NCI-H774 (cell line): ENCODE measurements around the gene BOD1L2.

Experiments used
- DNase-seq: peaks from one replicate; lab custom pipeline; 2025; lab: John Stamatoyannopoulos, UW

The BOD1L2 gene

GRCh38 chr18:57150081-57150480 lies 3.2 kb downstream of the BOD1L2 start:
- no peak for DNase-seq

DNA sequence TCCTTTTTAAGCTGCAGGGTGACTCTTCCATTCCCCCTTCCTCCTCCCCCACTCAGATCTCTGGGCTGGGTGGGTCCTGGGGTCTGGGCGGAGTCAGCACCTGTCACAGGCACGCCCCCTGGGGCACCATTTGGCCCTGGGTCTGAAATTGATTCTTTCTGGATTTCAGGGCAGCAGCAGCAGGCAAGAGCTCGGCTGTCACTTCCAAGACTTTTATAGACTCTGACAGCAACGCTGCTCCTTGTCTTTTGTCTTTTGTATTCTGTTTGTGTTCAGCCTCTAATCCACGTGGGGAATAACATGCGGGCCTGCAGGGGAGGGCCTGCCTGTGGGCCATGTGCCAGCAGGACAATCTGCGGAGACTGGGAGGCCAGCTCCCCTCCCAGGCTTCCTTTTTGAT lies 3.9 kb downstream of the BOD1L2 start:
- DNase-seq, result no peak

DNA sequence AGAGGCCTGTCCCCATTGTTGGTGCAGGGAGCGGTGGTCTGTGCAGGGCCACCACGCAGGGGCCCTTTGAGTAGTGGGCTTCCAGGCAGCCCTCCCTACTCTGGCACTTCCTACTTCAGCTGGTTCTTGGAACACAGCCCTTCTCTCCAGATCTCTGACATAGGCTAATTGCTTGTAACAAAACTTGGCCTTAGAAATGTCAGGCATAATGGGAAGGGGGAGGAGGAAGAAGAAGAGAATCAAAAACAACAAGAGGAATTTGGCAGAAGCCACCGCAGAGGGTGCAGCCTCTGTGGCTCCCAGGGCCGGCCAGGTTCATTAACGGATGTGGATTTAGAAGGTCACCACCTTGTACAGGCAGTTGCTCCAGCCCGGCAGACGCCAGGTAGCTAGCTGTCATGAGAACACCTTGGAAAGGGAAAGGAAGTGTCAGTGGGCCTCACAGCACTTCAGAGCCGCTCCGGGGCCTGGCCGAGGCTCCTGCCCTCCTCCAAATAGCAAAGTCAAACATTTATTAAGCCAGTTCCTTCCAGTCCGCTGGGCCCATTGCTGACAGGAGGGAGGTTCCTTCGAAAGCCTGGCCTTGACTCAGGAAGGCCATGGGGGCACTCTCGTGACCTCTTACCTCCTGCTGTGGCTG lies 7.4 kb downstream of the BOD1L2 start:
- no peak for DNase-seq

DNA sequence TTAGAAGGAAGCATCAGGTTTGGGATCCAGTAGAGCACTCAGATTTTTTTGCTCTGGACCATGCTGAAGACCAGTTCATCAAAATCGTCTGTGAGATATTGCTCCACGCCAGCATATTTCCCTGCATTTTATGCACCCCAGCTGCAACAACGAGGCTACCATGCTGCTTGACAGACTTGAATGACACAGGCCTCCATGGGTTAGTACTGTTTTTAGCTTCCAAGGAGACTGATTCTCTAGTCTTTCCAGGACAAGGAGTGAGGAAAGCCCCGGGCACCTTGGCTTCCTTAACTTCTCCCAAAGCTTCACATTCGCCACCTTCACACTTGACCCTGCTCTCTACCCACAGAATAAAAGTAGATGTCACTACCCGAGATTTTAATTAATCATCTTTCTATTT lies 17.5 kb downstream of the BOD1L2 start:
- DNase-seq, result no peak

DNA sequence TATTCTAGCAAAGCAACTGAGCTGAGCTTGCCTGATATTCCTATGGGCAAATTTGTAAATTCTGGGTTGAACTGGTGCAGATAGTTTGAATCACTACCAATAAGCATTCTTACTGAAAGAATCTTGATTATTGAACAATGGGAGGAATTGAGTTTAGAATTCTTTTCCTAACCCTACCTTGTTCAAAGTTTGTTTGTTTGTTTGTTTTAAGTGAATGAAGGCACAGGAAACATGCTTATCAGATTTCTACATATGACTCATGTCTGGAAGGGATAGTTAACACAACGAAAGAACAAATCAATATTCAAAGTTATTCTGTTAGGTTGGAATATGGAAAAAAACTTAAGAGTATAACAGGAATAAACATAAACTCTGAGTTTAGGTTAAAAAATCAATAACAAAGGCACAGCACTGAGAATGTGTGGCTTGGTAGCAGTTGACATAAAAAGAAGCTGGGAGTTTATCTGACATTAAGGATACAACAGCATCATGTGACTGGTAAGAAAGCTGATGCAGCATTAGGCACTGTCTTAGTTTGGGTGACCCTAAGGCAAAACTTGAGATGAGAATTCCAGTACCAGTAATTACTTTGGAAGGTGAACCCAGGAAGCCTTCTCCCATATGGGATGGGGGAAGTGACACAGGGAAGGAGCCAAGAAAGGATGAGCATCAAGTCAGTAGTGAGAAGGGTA lies 20.9 kb downstream of the BOD1L2 start:
- no peak for DNase-seq

DNA sequence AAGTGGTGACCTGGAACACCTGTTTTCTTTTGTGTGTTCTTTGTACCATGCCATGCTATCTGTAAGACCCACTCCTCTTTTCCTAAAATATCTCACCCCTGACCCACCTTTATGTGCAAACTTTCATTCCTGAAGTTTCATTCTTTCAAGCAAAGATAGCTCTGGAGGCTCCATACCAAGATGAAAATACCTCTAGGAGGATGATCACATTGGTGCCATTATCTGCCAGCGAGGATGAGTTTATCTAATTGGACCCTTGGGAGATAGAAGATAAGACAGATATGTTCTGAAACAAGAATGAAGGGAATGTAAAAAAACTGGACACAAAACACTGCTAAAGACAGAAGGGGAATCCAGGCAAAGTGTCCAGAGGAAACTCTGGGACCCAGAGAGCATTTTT lies 24.1 kb downstream of the BOD1L2 start:
- DNase-seq, result no peak

DNA sequence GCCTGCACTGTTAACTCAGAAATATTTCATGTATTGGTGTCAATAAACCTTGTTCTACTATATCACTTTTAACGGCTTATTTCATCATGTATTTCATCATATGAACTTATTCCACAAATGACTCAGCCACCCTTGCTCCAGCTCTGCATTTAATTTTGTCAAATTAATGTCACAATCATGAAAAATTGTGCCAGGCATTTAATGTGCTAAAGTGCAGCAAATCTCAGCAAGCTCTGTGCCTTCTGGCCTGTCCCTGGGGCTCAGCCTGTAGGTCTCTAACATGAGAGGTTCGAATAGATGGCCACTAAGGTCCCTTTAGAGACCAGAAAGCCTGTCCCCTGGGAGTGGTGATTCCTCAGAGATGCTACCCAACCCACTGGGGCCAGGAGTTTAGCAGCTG lies 28.6 kb downstream of the BOD1L2 start:
- DNase-seq, result no peak

GRCh38 chr18:57185434-57185833 lies 38.5 kb downstream of the BOD1L2 start:
- no peak for DNase-seq

- no peak for DNase-seq
Observed at GRCh38 chr18:57188851-57189557, 42.1 kb downstream of the BOD1L2 start.

DNA sequence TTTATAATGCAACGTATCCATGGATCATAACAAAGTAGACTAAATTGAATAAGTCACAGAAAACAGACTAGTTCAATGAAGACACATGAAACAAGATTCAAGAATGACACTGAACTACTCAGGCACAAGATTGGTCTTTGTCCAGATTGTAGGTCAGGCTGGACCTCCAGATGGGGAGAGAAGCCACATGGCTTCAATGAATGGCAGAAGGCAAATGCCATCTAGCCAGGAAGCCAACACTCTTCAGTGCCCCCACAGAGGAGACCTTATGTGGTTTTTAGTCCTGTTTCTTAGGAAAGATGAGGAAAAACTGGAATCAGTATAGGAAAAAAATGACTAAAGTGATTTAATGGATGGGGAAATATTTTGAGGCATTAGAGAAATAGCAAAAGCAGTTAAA lies 43.1 kb downstream of the BOD1L2 start:
- no peak for DNase-seq

DNA sequence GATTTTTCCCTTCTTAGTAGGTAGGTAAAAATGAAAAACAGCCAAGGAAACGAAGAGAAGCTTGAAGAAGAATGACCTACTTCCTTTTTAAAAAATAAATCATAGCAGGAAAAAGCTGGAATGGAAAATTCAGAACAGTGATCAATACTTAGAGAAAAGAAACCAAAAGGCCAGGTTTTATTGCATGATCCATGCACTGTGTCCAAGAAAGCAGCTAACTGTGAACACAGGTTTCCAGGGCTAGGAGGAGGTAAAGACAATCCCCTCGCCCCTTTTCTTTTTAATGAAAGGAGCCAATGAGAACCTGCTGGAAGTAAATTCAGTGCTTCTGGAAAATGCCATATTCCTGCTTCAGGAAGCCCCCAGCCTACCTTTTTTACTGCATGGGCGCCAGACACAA lies 47.2 kb downstream of the BOD1L2 start:
- DNase-seq, result no peak

GRCh38 chr18:57194622-57195021 lies 47.7 kb downstream of the BOD1L2 start:
- DNase-seq, result no peak

DNA sequence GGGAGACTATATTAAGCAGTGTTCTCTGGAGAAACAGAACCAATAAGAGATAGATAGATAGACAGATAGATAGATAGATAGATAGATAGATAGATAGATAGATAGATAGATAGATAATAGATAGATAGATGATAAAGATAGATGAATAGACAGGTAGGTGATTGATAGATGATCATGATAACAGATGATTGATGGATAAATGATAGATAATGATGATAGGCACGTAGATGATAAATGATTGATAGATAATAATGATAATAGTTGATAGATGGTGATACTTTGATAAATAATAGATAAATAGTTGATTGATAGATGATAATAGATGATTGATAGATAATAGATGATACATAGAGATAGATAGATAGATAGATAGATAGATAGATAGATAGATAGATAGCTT lies 48.5 kb downstream of the BOD1L2 start:
- no peak for DNase-seq

DNA sequence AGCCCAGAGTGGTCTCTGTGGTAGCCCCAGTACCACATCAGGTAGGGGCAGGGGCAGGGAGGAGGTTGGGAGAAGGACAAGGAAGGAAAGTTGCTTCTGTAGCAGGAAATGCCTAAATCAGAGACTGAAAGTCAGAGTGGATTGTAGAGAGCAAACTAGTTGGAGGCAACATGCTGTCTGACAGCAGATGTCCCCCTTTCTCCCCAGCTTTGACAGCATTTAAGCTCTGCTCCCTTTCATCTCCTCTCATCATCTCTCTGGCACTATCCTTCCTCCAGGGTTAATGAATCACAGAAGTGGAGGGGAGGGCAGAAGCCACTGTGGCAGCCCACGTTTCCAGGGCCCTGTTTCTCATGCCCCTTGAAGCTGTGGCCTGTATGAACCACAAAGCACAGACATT lies 50.4 kb downstream of the BOD1L2 start:
- DNase-seq, result no peak

DNA sequence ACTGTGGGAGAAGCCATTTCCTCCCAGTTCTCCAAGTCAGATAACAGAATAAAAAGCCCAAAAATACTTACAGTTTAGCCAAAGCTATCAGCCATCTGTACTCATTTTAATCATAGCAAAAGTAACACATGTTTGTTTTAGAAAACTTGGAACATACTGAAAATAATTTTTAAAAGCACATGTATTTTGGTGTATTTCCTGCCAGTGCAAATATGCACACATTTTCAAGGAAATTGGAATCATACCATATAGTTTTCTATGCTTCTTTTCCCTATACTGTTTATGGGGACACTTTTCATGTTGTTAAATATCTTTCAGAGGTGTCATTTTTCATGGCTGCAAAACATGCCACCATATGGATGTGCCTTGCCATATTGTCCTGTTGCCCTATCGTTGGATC lies 51.2 kb downstream of the BOD1L2 start:
- no peak for DNase-seq
